Activated B cell treated with CpG ODN at 0.5 μM for 24 hours (primary cell): Measurements from ENCODE around the gene MBNL2. TPM values are rescaled to one million over a fixed set of nuclear protein-coding genes. Genes with fewer than 3 reads are reported as not detected.
A peak's percentile ranks its signal among the peaks of the same experiment; 100 is the strongest.

Source experiments
- ATAC-seq: fragments of 200-7000 bp; cut with Tn5 transposase; one replicate; pipeline ENCODE4 v1.10.0; 2021; ENCODE audit warnings: low read depth, mild to moderate bottlenecking, moderate library complexity
- CTCF ChIA-PET: fragments of 350-600 bp; sonication (Branson Sonifier 250); formaldehyde crosslinking; loops from one replicate; lab custom pipeline; 2021; ENCODE audit warnings: antibody characterized with exemption; lab: Charles Lee
- POLR2A ChIA-PET: fragments of 350-600 bp; sonication (Branson Sonifier 250); formaldehyde crosslinking; loops from one replicate; lab custom pipeline; 2021; ENCODE audit warnings: antibody characterized with exemption; lab: Charles Lee
- DNase-seq: peaks from one replicate; pipeline ENCODE4 v3.0.0; 2022
- H3K27ac Mint-ChIP-seq: one replicate; pipeline ENCODE4 v1.8.0; 2020; ENCODE audit warnings: mixed read lengths
- H3K27me3 Mint-ChIP-seq: one replicate; pipeline ENCODE4 v1.8.0; 2021; ENCODE audit warnings: mixed read lengths
- H3K36me3 Mint-ChIP-seq: one replicate; pipeline ENCODE4 v1.8.0; 2021; ENCODE audit warnings: low read depth, mixed read lengths
- H3K4me1 Mint-ChIP-seq: one replicate; pipeline ENCODE4 v1.8.0; 2021; ENCODE audit warnings: mixed read lengths
- H3K4me3 Mint-ChIP-seq: one replicate; pipeline ENCODE4 v1.8.0; 2020; ENCODE audit warnings: mild to moderate bottlenecking, mixed read lengths
- H3K9me3 Mint-ChIP-seq: one replicate; pipeline ENCODE4 v1.8.0; 2020; ENCODE audit warnings: mixed read lengths
- intact Hi-C: fragments of 100-400 bp; cut with micrococcal nuclease; formaldehyde crosslinking; loops from one replicate; pipeline ENCODE4 v1.15.1; 2024
- total RNA-seq: library from RNA; stranded (reverse); gene quantifications from 2 replicates; pipeline ENCODE4 v1.2.3, GENCODE V29; 2022
- TF ChIP-seq, protein P1 (sequence below): fragments of 200-600 bp; IDR thresholded peaks from one replicate; pipeline ENCODE4 v1.8.0; 2022; ENCODE audit warnings: antibody characterized with exemption, mild to moderate bottlenecking

MBNL2 gene
- total RNA-seq, 1 donor from 2014 or later = 18.8 TPM

DNA sequence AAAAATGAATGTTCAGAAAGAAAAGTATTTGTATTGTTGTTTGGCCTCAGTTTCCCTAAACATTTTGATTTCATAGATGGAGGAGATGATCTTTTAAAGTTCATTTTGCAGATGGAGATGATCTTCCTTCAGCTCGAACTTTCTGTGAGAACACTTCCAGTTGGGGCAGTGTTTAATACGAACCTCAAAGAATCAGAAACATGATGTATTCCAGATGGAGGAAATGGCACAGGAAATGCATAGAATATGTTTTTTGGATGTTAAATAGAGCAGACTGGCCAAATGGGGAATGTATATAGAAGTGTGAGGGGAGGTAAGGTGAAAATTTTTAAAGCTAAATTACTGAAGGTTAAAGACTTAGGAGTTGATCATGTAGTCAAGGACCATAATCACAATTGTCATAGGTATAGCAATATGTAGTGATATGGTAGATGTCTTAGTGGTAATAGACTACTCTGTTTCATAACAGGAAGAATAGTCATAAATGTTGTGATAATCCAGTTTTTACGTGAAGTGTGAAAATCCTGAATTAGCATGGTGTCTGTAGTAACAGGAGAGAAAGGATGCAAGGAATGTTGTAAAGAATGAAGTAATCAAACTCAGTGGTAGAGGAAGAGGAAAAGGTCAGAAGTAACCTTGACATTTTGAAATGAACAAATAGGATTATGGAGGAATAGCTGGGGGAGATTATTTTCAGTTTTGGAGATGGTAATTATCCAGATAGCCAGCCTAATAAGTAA lies 216.9 kb downstream of the MBNL2 start:
- intact Hi-C loops = loop anchor here (10.0 kb wide), 1 partner anchor 106 kb away; no protein-coding TSS in a partner anchor
- no peaks in the 10 kb centered on the region for H3K27me3 Mint-ChIP-seq
- POLR2A ChIA-PET = interaction anchor here (0.7 kb wide), 1 partner anchor 20 kb away, joined by 3 read pairs; no protein-coding TSS in a partner anchor
- ATAC-seq (no peak), DNase-seq (no peak)
- no peak overlapping the region for H3K27ac Mint-ChIP-seq
- CTCF ChIA-PET = no interaction called here
- H3K36me3 Mint-ChIP-seq = peaks cover 4% of the 10 kb centered on the region
- peaks cover 26% of the 10 kb centered on the region for H3K4me1 Mint-ChIP-seq
- TF ChIP-seq, protein P1, sequence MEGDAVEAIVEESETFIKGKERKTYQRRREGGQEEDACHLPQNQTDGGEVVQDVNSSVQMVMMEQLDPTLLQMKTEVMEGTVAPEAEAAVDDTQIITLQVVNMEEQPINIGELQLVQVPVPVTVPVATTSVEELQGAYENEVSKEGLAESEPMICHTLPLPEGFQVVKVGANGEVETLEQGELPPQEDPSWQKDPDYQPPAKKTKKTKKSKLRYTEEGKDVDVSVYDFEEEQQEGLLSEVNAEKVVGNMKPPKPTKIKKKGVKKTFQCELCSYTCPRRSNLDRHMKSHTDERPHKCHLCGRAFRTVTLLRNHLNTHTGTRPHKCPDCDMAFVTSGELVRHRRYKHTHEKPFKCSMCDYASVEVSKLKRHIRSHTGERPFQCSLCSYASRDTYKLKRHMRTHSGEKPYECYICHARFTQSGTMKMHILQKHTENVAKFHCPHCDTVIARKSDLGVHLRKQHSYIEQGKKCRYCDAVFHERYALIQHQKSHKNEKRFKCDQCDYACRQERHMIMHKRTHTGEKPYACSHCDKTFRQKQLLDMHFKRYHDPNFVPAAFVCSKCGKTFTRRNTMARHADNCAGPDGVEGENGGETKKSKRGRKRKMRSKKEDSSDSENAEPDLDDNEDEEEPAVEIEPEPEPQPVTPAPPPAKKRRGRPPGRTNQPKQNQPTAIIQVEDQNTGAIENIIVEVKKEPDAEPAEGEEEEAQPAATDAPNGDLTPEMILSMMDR = no peak
- H3K9me3 Mint-ChIP-seq = no peaks in the 10 kb centered on the region
- no peak overlapping the region for H3K4me3 Mint-ChIP-seq

GRCh38 chr13:97440598-97441170 lies 218.6 kb downstream of the MBNL2 start:
- TF ChIP-seq, protein P1 = no peak
- ATAC-seq = no peak
- H3K27ac Mint-ChIP-seq = no peak overlapping the region
- ChIA-PET POLR2A (no interaction called here), CTCF (no interaction called here)
- H3K27me3 Mint-ChIP-seq = no peaks in the 10 kb centered on the region
- DNase-seq = no peak
- H3K4me1 Mint-ChIP-seq = peaks cover 18% of the 10 kb centered on the region
- no peaks in the 10 kb centered on the region for H3K9me3 Mint-ChIP-seq
- H3K4me3 Mint-ChIP-seq = no peak overlapping the region
- intact Hi-C loops = no loop called here
- H3K36me3 Mint-ChIP-seq = peaks cover 2% of the 10 kb centered on the region

GRCh38 chr13:97441368-97441767 lies 219.2 kb downstream of the MBNL2 start:
- Mint-ChIP-seq H3K4me3 (peak overlapping the region; percentile 37), H3K36me3 (peaks cover 2% of the 10 kb centered on the region), H3K27me3 (no peaks in the 10 kb centered on the region), H3K4me1 (peaks cover 11% of the 10 kb centered on the region), H3K9me3 (no peaks in the 10 kb centered on the region), H3K27ac (peak overlapping the region; percentile 50)
- intact Hi-C loops = no loop called here
- CTCF ChIA-PET = no interaction called here
- TF ChIP-seq, protein P1 = no peak
- POLR2A ChIA-PET = interaction anchor here (1.1 kb wide), 1 partner anchor 8 kb away, joined by 3 read pairs; the partner anchor contains the start of gene RAP2A
- DNase-seq = no peak
- ATAC-seq = no peak

Other genes with a start within 250 kb of the MBNL2 start
- gene OXGR1, start 227.9 kb upstream of the MBNL2 start, total RNA-seq = not detected in 2 replicates
- gene RAP2A, start 211.8 kb downstream of the MBNL2 start, total RNA-seq = 24.8 and 29.8 TPM in 2 replicates